Measurements from ENCODE around the gene OLIG1.

The OLIG1 gene

DNA sequence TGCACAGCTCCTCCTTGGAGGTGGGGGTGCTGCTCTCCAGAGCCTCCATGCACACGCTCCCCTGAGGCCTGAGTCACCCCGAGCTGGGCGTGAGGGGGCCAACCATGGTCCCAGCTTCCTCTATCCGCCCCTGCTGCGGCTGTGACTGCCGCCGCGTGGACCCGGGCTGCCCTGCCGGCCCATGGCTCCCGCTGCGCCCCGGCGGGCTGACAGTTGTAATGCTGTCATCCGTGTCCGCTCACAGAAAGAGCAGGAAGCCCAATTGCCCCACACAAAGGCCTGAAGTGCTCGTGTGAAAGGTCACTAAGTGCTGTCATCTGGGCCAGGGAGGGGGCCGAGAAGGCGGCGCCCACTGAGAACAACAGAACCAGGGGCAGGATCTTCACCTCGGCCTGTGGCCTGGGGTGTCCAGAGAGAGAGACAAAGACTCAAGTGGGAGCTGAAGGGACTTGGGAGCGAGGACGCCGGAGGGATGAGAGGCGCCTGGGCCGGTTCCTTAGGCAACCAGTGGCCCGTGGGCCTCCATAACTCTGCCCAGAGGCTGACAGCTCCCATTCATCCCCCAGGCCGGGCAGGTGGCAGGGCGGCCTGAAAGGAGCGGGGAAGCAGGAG, 31.5 kb downstream of the OLIG1 start:
- no peak for DNase-seq (ENCODE audit: low read depth)

DNA sequence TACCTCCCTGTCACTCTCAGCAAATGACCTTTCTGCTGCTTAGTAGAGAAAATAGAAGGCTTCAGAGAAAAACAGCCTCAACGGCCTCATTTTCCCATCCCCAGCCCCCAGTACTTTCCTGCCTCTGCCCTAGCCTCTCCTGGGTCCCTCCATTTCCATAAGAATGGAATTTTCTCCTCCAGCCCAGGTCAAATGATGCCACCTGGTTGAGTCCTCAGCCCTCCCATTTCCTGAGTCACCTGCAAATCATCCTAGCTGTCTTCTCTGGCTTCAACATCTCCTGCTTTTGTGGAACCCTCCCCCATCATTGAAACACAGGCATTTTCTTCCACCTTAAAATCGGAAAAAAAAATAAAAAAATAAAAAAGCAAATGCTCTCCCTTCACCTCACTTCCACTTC, 35.1 kb downstream of the OLIG1 start:
- DNase-seq (ENCODE audit: low read depth) = no peak

DNA sequence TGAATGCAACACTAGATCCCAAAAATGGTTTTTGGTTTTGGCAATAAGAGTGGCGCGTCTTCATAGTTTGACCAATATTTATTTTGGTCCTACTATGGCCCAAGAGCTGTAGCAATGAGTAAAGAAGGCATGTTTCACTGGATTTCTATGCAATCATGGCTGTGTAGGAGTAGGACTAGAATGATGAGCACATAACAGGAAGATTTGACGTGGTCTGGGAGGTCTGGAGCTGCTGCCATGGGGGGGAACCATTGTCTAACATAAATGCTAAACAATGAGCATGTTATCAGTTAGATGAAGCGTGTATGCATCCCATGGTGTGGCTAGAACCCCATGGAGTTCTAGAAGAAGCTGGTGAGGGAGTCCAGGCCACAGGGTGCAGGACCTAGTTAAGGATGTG, 38.3 kb downstream of the OLIG1 start:
- no peak for DNase-seq (ENCODE audit: low read depth)

DNA sequence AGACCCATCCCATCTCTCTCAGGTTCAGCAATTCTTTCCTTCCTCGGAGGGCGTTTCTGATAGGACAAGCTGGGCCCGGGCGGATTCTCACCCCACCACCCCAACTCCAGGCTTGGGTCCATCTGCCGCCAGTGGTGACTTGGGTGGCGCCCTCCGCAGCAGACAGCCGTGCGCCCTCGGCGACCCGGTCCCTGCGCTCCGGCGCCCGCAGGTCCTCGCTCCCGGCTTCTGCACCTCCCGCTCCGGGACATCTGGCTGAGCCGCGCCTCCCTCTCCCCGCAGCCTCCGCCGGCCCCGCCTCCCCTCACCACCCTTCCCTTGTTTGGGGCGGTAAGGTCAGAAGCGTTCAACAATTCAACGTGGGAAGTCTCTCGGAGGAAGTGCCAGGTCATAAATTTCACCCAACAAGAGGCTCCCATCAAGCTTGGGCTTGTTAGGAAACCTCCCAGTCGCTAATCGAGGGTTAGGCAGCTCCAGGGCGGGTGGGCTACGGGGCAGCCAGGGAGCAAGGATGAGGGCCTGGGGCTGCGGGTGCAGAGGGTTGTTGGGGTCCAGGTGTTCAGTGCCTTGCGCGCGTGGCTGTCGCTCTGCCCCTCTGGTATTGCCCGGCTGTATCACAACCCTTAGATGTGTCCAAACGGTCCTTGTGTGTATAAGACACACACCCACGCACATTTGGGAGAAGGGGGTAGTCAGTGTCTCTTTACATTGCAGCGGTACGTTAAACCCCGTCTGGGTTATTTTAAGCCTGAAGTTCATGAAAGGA, 39.8 kb downstream of the OLIG1 start:
- DNase-seq (ENCODE audit: low read depth) = no peak

DNA sequence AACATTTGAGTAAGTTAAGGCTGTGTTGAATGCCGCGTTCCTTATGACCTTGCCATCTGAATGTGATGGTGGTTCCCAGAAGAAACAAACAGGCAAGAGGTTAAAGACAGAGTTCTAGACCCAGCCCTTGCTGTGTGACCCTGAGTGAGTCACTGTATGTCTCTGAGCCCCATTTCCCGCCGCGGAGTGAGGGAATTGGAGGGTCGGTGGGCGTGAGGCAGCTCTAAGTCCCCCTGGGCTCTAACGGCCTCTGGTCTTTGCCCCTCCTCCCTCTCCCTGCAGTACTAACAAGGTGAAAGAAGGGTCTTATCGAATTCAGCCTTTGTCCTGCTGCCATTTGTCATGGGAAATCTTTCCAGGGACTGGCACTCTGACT, 40.4 kb downstream of the OLIG1 start:
- DNase-seq (ENCODE audit: low read depth) = no peak

DNA sequence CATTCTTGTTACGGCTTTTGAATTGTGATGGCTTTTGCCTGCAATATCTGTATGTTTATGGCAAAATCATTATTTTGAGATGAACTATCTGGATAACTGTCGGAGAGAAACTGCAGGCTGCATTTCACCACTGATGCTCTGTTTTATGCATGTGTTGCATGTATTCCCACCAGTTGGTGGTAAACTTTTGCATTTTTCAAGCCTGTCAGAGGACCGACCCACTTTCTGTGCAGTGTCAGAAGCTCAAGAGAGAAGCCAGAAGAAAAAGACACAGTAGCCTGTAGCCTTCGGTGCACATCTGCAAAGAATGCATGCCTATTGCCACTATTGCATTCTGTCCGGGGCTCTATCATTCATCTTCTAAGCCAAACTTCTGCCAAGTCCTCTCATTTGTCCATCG, 41.6 kb downstream of the OLIG1 start:
- no peak for DNase-seq (ENCODE audit: low read depth)

DNA sequence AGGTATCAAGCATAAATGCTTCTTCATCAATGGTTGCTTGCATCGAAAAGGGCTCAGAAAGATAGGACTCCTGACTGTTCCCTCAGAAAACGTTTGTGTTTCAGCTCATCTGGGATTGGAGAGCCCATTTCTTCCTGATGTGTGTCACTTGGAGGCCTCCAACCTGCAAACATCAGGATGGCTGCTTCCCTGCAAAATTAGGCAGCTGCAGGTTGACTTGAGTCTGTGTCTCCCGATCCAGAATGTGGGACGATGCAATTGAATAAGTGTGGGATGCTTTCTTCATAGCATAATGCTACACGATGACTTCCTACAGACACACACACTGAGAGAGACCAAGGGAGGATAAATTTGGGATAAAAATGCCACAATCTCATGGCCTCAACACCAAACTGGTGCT, 42.2 kb downstream of the OLIG1 start:
- DNase-seq (ENCODE audit: low read depth) = no peak

DNA sequence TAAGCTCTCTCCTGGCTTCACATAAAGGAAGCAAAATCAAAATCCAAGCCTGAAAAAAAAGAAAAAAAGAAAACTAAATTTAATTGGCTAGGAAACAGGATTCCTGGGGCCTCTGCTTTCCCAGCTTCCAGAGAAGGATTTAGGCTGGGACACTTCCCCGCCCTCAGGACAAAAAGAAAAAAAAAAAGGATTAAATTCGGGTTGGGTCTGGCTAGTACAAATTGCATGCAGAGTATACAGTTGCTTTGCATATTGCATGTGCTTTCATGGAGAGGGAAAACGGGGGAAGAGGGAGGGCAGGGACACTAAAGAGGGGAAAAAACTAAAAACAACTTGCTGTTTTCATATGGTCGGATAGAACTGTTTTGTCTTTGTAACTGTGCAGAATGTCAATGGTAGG, 42.7 kb downstream of the OLIG1 start:
- no peak for DNase-seq (ENCODE audit: low read depth)

DNA sequence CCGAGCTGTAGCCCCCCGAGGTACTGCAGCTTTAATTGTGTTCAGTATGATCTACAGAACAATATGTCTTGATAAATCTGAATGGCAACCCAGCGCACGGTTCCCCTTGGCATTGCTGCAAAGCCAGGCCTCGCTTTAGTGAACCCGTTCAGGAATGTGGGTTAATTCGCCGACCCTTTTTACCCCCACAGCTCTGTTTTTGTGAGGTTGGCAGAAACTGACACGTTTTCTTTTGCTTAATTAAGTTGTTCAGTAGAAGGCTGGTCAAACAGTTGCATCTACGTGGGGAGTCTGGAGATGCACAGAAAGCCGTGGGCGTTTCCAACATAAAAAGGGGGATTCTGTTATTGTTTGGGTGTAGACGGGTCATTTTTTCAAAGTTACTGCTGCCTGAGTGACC, 43.2 kb downstream of the OLIG1 start:
- DNase-seq (ENCODE audit: low read depth) = no peak

DNA sequence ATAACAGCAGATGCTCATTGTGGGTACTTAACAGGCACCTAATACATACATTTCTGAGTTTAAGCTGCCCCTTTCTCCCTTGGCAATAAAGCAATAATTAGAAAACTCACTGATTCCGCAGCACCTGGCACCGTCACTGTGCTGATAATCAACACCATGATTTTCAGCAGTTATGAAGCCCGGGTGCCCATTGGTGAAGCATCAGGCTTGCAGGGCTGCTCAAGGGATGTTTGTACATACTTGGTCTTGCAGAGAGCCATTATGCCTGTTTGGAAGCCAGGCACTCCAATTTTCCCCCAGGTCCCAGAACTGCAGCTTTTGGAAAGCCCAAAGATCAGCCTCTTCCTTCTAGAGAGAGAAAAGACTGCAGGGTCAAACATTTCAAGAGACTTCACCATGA, 44.3 kb downstream of the OLIG1 start:
- no peak for DNase-seq (ENCODE audit: low read depth)

DNA sequence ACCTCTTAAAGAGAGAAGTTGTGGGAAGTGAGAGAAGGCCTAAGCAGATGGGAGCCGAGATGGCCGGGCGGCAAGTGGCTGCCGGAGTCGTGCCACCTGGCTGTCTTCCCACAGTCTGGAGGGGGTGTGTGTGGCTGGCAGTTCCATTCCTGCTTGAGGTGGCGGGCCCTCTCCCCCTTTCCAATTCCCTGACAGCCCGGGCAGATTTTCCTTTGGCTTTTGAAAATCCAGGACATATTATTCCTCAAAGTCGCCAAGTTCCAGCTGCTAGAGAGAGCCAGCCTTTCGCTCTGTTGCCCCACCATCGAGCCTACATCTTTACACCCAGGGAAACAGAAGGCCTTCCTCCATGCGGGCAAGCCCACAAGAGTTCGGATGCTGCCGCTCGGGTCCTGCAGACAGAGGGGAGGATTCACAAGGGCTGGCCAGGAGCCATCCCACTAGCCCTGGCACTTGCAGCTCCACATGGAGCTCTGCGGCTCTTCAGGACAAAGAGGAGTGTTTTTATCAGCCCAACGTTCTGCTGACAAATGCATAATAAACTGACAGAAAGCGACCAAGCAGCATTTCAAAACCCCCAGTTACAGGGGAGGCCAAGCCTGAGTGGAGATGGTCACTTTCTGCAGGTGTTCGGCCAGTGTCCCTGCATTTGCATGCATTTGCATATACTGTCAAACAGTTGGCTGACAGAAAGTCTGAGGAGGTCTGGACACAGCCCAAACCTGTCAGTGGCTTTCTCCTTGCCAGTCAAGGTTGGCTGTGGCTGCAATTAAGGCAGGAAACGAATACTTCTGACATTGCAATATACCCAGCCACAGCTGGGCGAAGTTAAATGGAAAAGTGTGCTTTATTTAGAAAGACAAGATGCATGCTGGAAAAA, 45.9 kb downstream of the OLIG1 start:
- no peak for DNase-seq (ENCODE audit: low read depth)

DNA sequence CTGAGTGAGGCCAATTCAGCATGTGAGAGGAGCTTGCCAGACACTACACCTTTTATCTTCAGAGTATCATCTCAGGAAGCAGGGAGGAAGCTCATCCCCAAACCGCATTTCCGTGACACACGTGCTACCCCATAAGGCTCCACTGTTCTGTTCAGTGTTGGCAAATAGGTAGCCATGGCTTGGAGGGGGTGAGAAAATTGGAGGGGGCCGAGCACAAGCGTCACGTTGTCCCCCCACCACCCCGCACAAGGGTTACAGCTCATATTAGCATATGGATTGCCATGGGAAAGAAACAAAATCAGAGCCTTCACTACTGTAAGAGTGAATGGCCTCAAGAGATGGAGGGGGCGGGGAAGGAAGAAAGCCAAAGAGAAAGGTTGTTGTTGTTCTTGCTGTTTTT, 46.7 kb downstream of the OLIG1 start:
- DNase-seq (ENCODE audit: low read depth) = no peak

DNA sequence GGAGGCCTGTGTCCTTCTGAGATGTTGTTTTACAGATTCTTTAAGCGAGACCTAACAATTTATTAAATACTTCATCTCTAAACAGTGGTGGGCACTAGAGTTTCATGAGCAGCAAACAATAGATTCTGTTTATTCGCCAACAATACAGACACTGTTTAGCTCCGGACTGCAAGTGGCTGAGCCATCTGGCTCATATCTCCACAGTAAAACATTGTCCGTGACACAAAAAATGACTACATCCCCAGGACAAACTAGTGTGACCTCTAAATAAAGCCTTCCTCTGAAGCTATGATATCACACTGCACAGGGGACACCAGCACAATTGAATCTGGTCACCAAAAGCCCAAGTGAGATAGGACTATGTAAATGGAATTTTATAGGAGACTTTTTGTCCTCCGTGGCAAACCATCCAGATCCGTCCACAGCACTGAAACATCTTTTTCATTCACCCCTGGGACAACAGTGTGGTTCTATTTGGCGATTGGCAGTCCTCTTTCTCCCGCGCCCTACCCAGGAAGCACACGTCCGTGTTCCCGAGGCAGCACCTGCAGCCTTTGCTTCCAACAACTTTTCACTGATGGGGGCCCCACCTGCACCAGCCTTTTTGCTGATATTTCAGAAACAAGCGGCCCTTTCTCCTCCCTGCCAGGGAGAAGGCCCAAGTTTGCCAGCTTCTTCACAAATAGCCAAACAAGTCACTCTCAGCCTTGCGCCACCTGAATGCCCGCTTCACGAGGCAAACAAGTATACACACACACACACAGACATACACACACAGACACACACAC, 47.4 kb downstream of the OLIG1 start:
- no peak for DNase-seq (ENCODE audit: low read depth)
